Hepatic stellate cell (primary cell): ENCODE results near the gene RRP7A.
"Not testable (repeated sequence)": the region's sequence is repeated elsewhere in the genome, so short reads cannot be mapped to it uniquely, and the experiment has no call there.

Source experiments
- DNase-seq: peaks from one replicate; pipeline ENCODE4 v3.0.0; 2011; ENCODE audit warnings: low spot score

The RRP7A gene

DNA sequence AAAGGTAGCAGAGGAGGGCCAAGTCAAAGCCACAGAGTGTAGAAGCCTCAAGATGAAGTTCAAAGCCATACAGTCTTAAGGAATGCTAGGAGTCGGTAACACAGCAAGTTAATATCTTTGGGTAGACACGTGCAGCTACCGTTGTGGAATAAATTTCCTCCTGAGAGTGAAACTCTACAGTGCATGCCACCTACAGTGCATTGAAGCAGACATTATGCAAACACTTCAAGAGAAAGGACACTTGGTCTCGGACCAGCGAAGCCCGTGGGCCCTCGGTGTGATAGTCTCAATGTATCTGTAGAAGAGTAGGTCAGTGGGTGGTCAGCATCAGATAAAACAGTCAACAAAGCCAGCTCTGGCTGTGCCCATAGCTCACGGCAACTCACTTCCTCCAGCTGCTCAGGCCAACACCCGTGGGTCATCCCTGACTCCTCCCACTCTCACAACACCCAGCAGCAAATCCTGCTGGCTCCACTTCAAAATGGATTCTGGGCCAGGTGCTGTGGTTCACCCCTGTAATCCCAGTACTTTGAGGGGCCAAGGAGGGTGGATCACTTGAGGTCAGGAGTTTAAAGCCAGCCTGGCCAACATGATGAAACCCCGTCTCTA, 24.0 kb downstream of the RRP7A start:
- not testable (repeated sequence) for DNase-seq

DNA sequence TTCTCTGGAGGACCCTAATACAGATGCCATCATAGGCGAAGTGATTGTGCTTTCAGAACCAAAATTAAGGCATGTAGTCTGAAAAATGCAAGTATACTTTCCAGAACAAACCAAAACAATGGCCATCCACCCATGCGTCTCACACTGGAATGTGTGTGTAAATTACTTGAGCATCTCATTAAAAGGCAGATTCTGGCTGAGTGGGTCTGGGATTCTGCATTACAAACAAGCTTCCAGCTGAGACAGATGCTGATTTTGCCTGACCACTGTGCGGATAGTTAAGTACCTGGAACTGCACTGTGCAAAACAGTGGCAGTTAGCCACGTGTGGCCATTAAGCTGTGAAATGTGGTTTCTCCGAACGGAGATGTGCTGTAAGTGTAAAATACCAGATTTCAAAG, 26.2 kb downstream of the RRP7A start:
- no peak for DNase-seq

DNA sequence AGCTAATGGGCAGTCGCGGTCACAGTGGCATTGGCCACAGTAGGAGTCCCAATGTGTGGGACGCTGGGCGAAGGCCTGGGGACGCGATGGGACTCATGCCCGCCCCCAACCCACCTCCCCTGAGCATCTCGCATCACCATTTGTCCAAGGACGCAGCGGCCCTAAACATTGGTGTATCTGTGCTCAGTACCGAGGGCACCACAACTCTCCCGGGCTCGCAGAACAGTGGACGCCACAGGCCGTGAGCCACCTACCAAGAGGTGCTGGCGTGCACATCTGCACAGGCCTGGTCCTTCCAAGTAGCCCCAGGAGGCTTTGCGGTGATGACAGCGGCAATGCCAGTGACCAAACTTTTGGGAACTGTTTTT, 27.3 kb downstream of the RRP7A start:
- no peak for DNase-seq

DNA sequence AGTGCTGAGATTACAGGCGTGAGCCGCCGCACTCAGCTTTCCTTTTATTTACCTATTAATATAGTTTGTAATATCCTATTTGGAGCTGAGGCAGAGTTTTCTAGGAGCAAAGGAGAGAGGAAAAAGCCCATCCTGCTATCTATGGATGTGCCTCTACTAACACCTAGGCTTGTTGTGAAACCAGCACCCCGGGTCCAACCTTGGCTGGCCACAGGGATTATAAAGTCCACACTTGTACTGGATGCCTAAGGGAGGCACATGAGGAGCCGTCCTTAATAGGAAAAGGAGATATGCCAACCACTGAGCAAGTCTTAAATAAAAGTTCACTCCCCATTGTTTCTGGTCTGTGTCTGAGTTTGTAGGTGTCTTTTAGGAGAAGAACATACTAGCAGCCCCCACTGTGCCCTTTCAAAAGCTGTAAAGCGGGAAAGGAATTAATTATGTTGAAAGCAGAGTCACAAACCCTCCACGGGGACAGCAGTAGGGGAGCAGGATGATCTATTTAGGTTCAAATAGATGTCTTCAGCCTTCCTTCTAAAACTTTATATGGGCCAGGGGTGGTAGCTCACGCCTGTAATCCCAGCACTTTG, 29.3 kb downstream of the RRP7A start:
- no peak for DNase-seq

DNA sequence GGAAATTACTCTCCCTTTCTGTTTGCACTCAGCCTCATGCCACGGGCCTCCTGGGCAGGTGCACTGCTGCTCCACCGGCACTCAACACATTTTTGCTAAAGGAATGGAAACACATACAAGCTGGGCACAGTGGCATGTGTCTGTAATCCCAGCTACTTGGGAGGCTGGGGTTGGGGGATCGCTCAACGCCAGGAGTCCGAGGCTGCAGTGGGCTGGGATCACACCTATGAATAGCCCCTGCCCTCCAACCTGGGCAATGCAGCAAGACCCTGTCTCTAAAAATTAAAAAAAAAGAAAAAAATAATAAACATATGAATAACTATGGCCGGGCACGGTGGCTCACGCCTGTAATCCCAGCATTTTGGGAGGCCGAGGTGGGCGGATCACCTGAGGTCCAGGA, 30.6 kb downstream of the RRP7A start:
- DNase-seq, result no peak

DNA sequence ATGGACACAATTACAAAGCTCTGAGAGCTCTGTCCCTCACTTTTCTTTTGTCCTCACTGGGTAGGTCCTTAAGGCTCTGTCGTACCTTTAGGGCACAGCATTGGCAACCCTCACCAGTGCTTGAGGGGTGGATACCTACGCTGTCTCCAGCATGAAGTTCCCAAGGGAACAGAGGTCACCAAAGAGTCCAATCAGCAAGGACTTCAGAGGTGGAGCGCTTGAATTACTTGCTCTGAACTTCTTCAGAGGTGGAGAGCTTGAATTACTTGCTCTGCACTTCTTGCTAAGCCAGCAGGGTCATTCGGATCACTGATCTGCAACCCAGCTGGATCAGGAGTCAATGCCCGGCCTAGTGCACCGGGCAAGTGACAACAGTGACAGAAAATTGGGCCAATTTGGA, 35.1 kb downstream of the RRP7A start:
- no peak for DNase-seq

DNA sequence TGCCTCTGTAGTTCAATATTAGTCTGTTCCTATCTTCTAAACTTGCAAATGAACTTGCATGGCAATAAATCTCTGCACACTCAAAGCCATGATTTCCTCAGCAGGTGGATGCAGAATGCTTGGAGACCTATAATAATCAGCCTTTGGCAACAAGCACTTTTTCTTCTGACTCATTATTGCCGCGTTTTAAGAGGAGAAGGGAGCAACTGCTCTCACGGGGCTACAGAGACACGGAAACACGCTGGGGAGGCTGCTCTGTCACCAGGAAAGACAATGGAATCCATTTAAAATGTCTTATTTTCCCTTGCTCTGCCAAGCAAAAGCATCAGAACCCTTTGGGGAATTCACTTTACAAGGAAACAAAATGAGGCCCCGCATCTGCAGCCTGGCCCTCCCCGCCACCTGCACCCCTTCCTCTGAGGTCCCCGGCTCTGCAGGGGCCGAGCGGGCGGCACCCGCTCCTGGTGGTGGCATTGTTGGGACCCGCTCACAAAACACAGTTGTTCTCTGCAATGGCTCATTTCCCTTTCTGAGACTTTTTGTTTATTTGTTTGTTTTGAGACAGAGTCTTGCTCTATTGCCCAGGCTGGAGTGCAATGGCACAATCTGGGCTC, 35.9 kb downstream of the RRP7A start:
- DNase-seq, result not testable (repeated sequence)

DNA sequence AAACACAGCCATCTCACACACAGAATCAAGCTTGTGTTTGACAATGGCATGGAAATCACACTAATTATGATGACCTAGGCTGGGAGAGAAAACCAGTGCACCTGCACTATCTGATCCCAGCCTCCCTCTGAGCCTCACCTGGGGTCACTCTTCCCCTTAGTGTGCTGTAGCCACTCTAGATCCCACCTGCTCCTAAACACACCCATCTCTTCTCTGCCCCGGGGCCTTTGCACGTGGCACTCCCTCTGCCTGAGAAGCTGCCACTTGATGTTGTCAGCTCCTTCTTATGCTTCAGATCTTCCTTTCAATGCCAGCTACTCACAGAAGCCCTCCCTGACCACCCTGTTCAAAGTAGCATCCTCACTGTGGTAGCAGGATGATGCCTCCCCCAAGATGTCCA, 44.5 kb downstream of the RRP7A start:
- no peak for DNase-seq

DNA sequence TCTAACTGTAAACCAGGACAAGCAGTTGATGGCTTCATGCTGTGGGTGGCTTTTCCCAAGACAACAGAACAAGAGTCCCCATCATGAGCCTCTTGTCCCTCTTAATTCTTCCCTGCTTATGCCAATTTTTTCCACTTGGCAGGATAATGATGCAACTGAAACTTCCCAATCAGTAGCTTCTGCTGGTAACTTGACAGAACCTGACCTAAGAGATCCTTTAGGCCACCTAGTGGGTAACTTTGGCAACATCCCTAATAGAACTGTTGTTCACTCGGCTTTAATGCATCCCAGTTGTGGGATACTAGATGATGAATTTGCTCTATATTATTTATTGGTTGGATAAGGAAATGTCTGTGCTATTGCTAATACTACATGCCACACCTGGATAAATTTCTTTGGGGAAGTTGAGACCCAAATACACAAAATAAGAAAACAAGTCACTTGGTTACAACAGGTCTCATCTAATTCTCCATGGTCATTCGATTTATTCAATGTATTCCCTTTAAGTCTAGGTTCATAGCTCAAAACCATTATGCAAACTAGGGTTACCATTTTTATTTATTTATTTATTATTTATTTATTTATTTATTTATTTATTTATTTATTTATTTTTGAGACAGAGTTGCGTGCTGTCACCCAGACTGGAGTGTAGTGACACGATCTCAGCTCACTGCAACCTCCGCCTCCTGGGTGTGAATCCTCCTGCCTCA, 46.0 kb downstream of the RRP7A start:
- peak; percentile 45 for DNase-seq

DNA sequence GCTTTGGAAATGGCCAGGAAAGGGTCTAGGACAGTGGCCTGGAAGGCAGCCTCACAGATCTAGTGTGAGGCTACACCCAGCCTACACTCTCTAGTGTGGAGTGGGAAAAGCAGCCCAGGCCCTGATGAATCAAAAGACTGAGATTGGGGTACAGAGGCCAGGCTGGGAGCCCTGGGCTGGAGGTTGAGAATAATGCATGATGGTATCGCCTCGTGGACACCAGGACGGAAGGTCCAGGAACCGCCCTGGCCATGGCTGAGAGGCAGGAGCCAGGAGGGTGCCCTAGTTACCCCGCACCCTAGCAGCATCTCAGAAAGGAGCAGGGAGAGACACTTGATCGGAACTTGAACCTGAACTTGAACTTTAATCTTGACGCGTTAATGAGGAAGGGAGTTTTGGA, 46.9 kb downstream of the RRP7A start:
- DNase-seq, result no peak

DNA sequence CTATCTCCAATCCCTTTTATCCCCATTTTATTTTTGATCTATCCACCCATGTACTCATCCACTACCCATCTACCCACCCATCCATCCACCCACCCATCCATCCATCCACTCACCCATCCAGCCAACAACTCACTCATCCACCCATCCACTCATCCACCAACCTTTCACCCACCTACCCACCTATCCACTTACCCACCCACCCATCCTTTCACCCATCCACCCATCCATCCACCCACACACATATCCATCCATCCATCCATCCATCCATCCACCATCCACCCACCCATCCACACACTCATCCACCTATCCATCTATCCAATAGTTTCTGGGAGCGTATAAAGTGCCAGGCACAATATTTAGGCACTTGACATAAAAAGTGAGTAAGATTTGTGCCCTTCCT, 48.2 kb downstream of the RRP7A start:
- no peak for DNase-seq

DNA sequence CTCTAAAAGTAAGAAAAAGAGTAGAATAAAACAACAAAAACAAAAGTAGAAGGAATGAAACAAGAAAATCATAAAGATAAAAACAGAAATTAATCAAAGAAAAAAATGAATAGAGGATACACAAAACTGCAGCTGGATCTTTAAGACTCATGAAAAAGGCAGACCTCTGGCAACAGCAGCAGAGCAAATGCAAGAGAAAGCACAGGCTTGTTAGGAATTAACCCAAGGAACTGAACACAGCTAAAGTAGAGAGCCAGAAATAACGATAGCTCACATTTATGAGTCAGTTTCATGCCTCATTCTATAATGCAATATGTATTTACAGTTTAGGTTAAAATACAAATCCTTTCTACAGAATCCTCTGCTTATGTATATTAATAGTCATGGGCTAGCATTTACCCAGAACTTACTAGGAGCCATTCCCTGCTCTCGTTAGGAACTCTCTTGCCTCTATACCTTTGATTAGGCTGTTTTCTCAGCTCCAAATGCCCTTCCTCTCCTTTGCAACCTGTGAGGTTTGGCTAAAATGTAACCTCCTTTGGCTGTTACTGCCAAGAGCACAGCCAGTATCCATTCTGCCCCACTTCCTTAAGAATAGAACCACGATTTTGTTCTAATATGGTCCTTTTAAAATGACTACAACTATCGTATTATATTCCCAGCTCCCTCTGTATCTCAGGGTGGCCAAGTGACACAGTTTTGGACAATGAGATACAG, 49.1 kb downstream of the RRP7A start:
- no peak for DNase-seq

DNA sequence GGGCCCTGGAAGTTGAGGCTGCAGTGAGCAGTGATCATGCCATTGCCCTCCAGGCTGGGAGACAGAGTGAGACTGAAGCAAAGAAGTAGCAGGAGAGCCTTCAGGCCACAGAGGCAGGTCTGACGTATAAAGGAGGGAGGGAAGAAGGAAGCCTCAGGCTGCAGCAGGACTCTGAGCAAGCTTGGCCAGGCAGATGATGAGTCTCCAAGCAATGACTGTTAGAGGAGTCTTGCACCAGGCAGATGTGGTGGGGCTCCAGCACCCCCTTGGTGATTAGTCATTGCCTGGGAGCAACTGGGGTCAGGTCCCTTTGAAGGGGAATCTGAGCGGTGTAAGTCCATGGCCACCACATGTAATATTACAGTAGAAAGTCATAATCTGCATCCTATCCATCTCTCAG, 50.8 kb downstream of the RRP7A start:
- no peak for DNase-seq

DNA sequence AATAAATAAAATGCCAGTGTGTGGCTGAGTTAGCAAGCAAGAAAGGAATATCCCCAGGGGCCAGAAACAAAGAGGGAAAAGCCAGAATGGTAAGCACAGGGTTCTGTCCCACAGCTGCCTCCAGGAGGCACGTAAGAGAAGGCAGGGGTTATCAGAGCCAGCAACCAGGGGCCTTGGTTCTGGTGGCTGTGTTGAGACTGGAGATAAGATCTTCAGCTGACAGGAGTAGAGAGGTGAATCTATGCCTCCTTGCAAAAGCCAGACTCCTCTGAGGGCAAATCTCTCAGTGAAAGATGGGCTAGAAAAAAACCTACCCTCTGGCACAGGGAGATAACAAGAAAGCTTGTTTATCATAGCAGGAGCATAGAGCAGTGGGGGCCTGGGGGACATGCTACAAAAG, 57.6 kb downstream of the RRP7A start:
- DNase-seq, result no peak

DNA sequence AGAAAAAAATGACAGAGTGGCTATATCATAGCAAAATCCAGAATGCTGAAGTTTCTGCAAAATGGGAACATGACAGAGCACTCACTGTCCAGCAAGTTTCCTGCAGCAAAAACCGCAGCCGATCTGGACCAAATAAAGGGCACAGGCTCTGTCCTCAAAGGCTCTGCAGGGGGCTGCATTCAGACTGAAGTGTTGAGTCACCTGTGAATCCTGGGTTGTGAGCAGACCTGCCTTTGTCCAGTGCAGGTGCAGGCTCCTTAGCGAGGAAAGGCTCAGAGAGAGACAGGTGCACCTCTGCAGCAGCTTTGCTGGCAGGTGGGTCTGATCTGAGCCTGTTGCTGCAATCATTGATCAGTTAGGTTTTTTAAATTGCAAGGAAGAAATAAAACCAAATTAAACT, 58.1 kb downstream of the RRP7A start:
- DNase-seq, result no peak
